GM21529 (cell line): ENCODE measurements around the gene MAP3K7CL.
A peak's percentile ranks its signal among the peaks of the same experiment; 100 is the strongest.

Experiments
- ATAC-seq: cut with Tn5 transposase; IDR thresholded peaks from one replicate; pipeline ENCODE4 v1.9.1; 2021; ENCODE audit not compliant: unreplicated experiment

The MAP3K7CL gene

GRCh38 chr21:29194342-29194741 is 63.9 kb downstream of the MAP3K7CL start:
- no peak for ATAC-seq

- no peak for ATAC-seq
These were observed 64.4 kb downstream of the MAP3K7CL start for GRCh38 chr21:29194847-29195246.

- ATAC-seq = peak; percentile 98
These were observed 65.7 kb downstream of the MAP3K7CL start for GRCh38 chr21:29195981-29196669.

- ATAC-seq = peak; percentile 20
These were observed 66.3 kb downstream of the MAP3K7CL start for GRCh38 chr21:29196670-29197191.

GRCh38 chr21:29201186-29201585 is 70.7 kb downstream of the MAP3K7CL start:
- ATAC-seq = no peak

GRCh38 chr21:29205009-29205408 is 74.6 kb downstream of the MAP3K7CL start:
- no peak for ATAC-seq

GRCh38 chr21:29205988-29206387 is 75.5 kb downstream of the MAP3K7CL start:
- ATAC-seq = no peak

GRCh38 chr21:29206445-29206844 is 76.0 kb downstream of the MAP3K7CL start:
- ATAC-seq = no peak

- ATAC-seq = no peak
These were observed 76.8 kb downstream of the MAP3K7CL start for GRCh38 chr21:29207201-29207600.

GRCh38 chr21:29208044-29208681 is 77.7 kb downstream of the MAP3K7CL start:
- no peak for ATAC-seq

- no peak for ATAC-seq
These were observed 78.2 kb downstream of the MAP3K7CL start for GRCh38 chr21:29208682-29209059.

GRCh38 chr21:29209696-29210095 is 79.3 kb downstream of the MAP3K7CL start:
- no peak for ATAC-seq

- ATAC-seq = no peak
These were observed 80.8 kb downstream of the MAP3K7CL start for GRCh38 chr21:29211205-29211604.

- no peak for ATAC-seq
These were observed 82.0 kb downstream of the MAP3K7CL start for GRCh38 chr21:29212446-29212845.

GRCh38 chr21:29213513-29214385 is 83.3 kb downstream of the MAP3K7CL start:
- ATAC-seq = no peak

- ATAC-seq = no peak
These were observed 85.3 kb downstream of the MAP3K7CL start for GRCh38 chr21:29215709-29216108.

- ATAC-seq = no peak
These were observed 87.4 kb downstream of the MAP3K7CL start for GRCh38 chr21:29217818-29218291.

GRCh38 chr21:29218749-29219148 is 88.3 kb downstream of the MAP3K7CL start:
- ATAC-seq = no peak

- no peak for ATAC-seq
These were observed 88.8 kb downstream of the MAP3K7CL start for GRCh38 chr21:29219165-29219770.

- ATAC-seq = no peak
These were observed 90.9 kb downstream of the MAP3K7CL start for GRCh38 chr21:29221253-29221744.

GRCh38 chr21:29224006-29224405 is 93.6 kb downstream of the MAP3K7CL start:
- peak; percentile 53 for ATAC-seq
